GM12864 (cell line): ENCODE measurements around the gene ZNF177.

Experiments
- DNase-seq: peaks from one replicate; pipeline ENCODE4 v3.0.0-alpha.2; 2011; ENCODE audit warnings: low read depth
- H3K4me3 ChIP-seq: 2 replicates; pipeline ENCODE4 v1.5.1; 2011; ENCODE audit warnings: mild to moderate bottlenecking, low read depth, low read length, control low read depth
- CTCF ChIP-seq: IDR thresholded peaks from 2 replicates; pipeline ENCODE4 v1.5.1; 2011; ENCODE audit warnings: low read depth, mild to moderate bottlenecking, moderate library complexity, low read length, control low read depth, inconsistent platforms; ENCODE audit errors: missing control alignments

ZNF177 gene

GRCh38 chr19:9329999-9330398 lies 32.8 kb upstream of the ZNF177 start:
- no peak overlapping the region for H3K4me3 ChIP-seq
- no peak for TF ChIP-seq CTCF
- DNase-seq = no peak

DNA sequence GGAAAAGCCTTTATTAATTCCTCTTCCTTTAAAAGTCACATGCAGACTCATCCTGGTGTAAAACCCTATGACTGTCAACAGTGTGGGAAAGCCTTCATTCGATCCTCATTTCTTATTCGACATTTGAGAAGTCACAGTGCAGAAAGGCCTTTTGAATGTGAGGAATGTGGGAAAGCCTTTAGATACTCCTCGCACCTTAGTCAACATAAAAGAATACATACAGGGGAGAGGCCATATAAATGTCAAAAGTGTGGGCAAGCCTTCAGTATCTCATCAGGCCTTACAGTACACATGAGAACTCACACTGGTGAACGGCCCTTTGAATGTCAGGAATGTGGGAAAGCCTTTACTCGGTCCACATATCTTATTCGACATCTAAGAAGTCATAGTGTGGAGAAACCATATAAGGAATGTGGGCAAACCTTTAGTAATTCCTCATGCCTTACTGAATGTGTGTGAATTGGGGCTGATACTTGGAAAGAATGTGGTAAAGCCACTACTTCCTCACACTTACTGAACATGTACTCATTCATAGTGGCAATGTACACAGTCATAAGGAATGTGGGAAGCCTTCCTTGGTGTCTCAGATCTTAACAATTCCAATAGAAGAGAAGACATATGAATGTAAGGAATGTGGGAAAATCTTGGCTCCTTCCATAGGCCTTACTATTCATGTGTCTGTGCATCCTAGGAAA lies 20.1 kb upstream of the ZNF177 start:
- DNase-seq = no peak
- no peak overlapping the region for H3K4me3 ChIP-seq

GRCh38 chr19:9345005-9345404 lies 17.8 kb upstream of the ZNF177 start:
- H3K4me3 ChIP-seq = no peak overlapping the region
- no peak for TF ChIP-seq CTCF
- no peak for DNase-seq

More for the DNA sequence above, 20.1 kb upstream of the ZNF177 start:
- TF ChIP-seq CTCF = no peak

- no peak overlapping the region for H3K4me3 ChIP-seq
- no peak for TF ChIP-seq CTCF
- no peak for DNase-seq
Measured at GRCh38 chr19:9348253-9348652, 14.6 kb upstream of the ZNF177 start.

DNA sequence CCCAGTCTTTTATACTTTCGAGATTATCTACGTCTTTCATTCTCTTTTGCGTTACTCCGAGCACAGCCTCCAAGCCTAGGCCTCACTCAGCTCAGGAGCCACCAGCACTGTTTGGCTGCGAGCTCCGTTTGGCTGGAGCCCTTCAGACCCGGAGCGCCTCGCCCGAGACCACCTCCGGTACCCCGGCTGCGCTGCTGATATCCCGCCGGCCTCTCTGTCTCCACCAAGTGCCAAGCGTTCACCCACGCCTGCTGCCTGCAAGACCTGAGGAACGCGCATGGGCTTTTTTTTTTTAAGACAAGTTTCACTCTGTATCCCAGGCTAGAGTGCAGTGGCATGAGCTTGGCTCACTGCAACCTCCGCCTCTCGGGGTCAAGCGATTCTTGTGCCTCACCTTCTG lies 14.1 kb upstream of the ZNF177 start:
- TF ChIP-seq CTCF = no peak
- H3K4me3 ChIP-seq = no peak overlapping the region
- no peak for DNase-seq

GRCh38 chr19:9352505-9352904 lies 10.3 kb upstream of the ZNF177 start:
- DNase-seq = no peak
- TF ChIP-seq CTCF = no peak

GRCh38 chr19:9353011-9353410 lies 9.8 kb upstream of the ZNF177 start:
- TF ChIP-seq CTCF = no peak
- DNase-seq = no peak
- H3K4me3 ChIP-seq = no peak overlapping the region

More at GRCh38 chr19:9352505-9352904, 10.3 kb upstream of the ZNF177 start:
- no peak overlapping the region for H3K4me3 ChIP-seq
